ENCODE results near the gene IL1R2. TPM values are rescaled to one million over a fixed set of nuclear protein-coding genes. Genes with fewer than 3 reads are reported as not detected.

Gene IL1R2
- total and polyA plus RNA-seq, 9 of the 15 experiments (the other 6 are each of a cell fraction or from before 2014, with no cell fraction given), result 0.13 TPM; not detected in 8

- no peak for TF ChIP-seq HNRNPL (IDR thresholded peaks at IDR 0.05; ENCODE audit: low read depth, low read length)
- TF ChIP-seq ZNF277 (CRISPR knock-in tag; IDR thresholded peaks at IDR 0.05; ENCODE audit: borderline replicate concordance), result no peak
- peak; percentile 80 for TF ChIP-seq FOXJ2 (tag; IDR thresholded peaks at IDR 0.05)
- TF ChIP-seq ZNF740 (CRISPR knock-in tag; IDR thresholded peaks at IDR 0.05), result no peak
- no peak for TF ChIP-seq ZNF740 (tag; IDR thresholded peaks at IDR 0.05)
- TF ChIP-seq ZNF143 (CRISPR knock-in tag; IDR thresholded peaks at IDR 0.05), result no peak
- TF ChIP-seq KDM1A (IDR thresholded peaks at IDR 0.05), result peak; percentile 26 to 46; a peak in 3 of 4 replicates
- peak; percentile 75 for TF ChIP-seq ZNF24 (IDR thresholded peaks at IDR 0.05)
- no peak for TF ChIP-seq KAT2B (IDR thresholded peaks at IDR 0.05; ENCODE audit: low read depth, low read length)
- no peak for TF ChIP-seq FOSL1 (tag; conservative IDR thresholded peaks at IDR 0.05)
- TF ChIP-seq FOXM1 (IDR thresholded peaks at IDR 0.05; ENCODE audit: low read depth), result peak; percentile 29; the same call in 1 of the 2 replicates
- TF ChIP-seq FOXM1 (CRISPR knock-in tag; IDR thresholded peaks at IDR 0.05; ENCODE audit: low read depth), result no peak
- no peak for TF ChIP-seq MAFF (IDR thresholded peaks at IDR 0.05; ENCODE audit: low read length)
- TF ChIP-seq ESRRB (CRISPR knock-in tag; IDR thresholded peaks at IDR 0.05; ENCODE audit: borderline replicate concordance), result no peak
- TF ChIP-seq BRD9 (IDR thresholded peaks at IDR 0.05; ENCODE audit: low read depth, partially characterized antibody), result peak; percentile 48
- TF ChIP-seq THRB (CRISPR knock-in tag; conservative IDR thresholded peaks at IDR 0.05), result peak; percentile 71; the same call in 1 of the 2 replicates
- 0 out of 2 replicates have a peak, but pooled peaks have one; percentile 47 for TF ChIP-seq ZBTB26 (CRISPR knock-in tag; IDR thresholded peaks at IDR 0.05)
- no peak for TF ChIP-seq NFXL1 (CRISPR knock-in tag; IDR thresholded peaks at IDR 0.05)
- TF ChIP-seq, protein P1, sequence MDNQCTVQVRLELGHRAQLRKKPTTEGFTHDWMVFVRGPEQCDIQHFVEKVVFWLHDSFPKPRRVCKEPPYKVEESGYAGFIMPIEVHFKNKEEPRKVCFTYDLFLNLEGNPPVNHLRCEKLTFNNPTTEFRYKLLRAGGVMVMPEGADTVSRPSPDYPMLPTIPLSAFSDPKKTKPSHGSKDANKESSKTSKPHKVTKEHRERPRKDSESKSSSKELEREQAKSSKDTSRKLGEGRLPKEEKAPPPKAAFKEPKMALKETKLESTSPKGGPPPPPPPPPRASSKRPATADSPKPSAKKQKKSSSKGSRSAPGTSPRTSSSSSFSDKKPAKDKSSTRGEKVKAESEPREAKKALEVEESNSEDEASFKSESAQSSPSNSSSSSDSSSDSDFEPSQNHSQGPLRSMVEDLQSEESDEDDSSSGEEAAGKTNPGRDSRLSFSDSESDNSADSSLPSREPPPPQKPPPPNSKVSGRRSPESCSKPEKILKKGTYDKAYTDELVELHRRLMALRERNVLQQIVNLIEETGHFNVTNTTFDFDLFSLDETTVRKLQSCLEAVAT (IDR thresholded peaks at IDR 0.05), result peak; percentile 34 to 68; a peak in 1 of 4 replicates
- TF ChIP-seq SREBF2 (CRISPR knock-in tag; IDR thresholded peaks at IDR 0.05), result no peak
- TF ChIP-seq CBX8 (IDR thresholded peaks at IDR 0.05; ENCODE audit: borderline replicate concordance, extremely low read depth, low read depth, low read length, poor library complexity, severe bottlenecking), result no peak
- TF ChIP-seq SMARCE1 (IDR thresholded peaks at IDR 0.05), result no peak; the same call in 1 of the 2 replicates
- no peak for TF ChIP-seq NR2F6 (CRISPR knock-in tag; IDR thresholded peaks at IDR 0.05)
- peak; percentile 41 for TF ChIP-seq ARHGAP35 (IDR thresholded peaks at IDR 0.05; ENCODE audit: partially characterized antibody)
Measured at GRCh38 chr2:102070058-102070642, 78.4 kb downstream of the IL1R2 start (continued).

Data from K562 (cell line).